A549 (cell line): Measurements from ENCODE around the gene ZNF346.

Experiments
- CEBPB ChIP-seq, 2 experiments: fragments of >200 bp in 1 of 2; sonication (Bioruptor Twin) in 1 of 2; formaldehyde crosslinking in 1 of 2; IDR thresholded peaks; 2 replicates each; pipeline ENCODE4 v1.6.1; 2012 to 2016
- CHD4 ChIP-seq: fragments of 200-600 bp; sonication (generic); IDR thresholded peaks from 2 replicates; pipeline ENCODE4 v1.6.1; 2016; ENCODE audit warnings: antibody characterized with exemption, mild to moderate bottlenecking, borderline replicate concordance
- EP300 ChIP-seq, 2 experiments: fragments of >200 bp; sonication (Bioruptor Twin); formaldehyde crosslinking; IDR thresholded peaks; 2 replicates in 1 of 2; 3 replicates in 1 of 2; pipeline ENCODE4 v1.6.1; 2016 to 2017
- FOXS1 ChIP-seq: fragments of 250-450 bp; sonication (Bioruptor Pico); IDR thresholded peaks from 2 replicates; pipeline ENCODE4 v1.5.0; 2020; ENCODE audit warnings: mild to moderate bottlenecking, moderate library complexity
- HDAC2 ChIP-seq: fragments of 200-600 bp; sonication (generic); IDR thresholded peaks from 2 replicates; pipeline ENCODE4 v1.6.1; 2016
- JUN ChIP-seq, 2 experiments: fragments of >200 bp; sonication (Bioruptor Twin); formaldehyde crosslinking; IDR thresholded peaks; 2 replicates in 1 of 2; 3 replicates in 1 of 2; pipeline ENCODE4 v1.6.1; 2016 to 2017
- MAFK ChIP-seq: fragments of 450-650 bp; IDR thresholded peaks from 2 replicates; pipeline ENCODE4 v1.6.1; 2014; ENCODE audit not compliant: partially characterized antibody
- NFE2L2 ChIP-seq: fragments of 150-350 bp; conservative IDR thresholded peaks from 2 replicates; pipeline ENCODE4 v1.6.1; 2014; ENCODE audit warnings: low read length
- POLR2A ChIP-seq: IDR thresholded peaks from 2 replicates; pipeline ENCODE4 v1.6.1; 2012; ENCODE audit warnings: mild to moderate bottlenecking, low read length
- RAD21 ChIP-seq, 2 experiments: fragments of >200 bp in 1 of 2; sonication (Bioruptor Twin) in 1 of 2; formaldehyde crosslinking in 1 of 2; IDR thresholded peaks in 1 of 2; conservative IDR thresholded peaks in 1 of 2; 2 replicates in 1 of 2; 3 replicates in 1 of 2; pipeline ENCODE4 v1.6.1; 2012 to 2018; ENCODE audit warnings: inconsistent platforms in 1 of 2
- ZSCAN20 ChIP-seq: fragments of 250-450 bp; sonication (Bioruptor Pico); IDR thresholded peaks from 2 replicates; pipeline ENCODE4 v1.8.0; 2022; ENCODE audit warnings: mild to moderate bottlenecking, moderate library complexity
- TF ChIP-seq, protein P1 (sequence below): fragments of >200 bp; sonication (Bioruptor Twin); formaldehyde crosslinking; IDR thresholded peaks from 3 replicates; pipeline ENCODE4 v1.5.1; 2016
- TF ChIP-seq, protein P2 (sequence below): IDR thresholded peaks from 2 replicates; pipeline ENCODE4 v1.6.1; 2012

GRCh38 chr5:177023303-177023664 lies 788 bp downstream of the ZNF346 start:
- TF ChIP-seq, protein P1, sequence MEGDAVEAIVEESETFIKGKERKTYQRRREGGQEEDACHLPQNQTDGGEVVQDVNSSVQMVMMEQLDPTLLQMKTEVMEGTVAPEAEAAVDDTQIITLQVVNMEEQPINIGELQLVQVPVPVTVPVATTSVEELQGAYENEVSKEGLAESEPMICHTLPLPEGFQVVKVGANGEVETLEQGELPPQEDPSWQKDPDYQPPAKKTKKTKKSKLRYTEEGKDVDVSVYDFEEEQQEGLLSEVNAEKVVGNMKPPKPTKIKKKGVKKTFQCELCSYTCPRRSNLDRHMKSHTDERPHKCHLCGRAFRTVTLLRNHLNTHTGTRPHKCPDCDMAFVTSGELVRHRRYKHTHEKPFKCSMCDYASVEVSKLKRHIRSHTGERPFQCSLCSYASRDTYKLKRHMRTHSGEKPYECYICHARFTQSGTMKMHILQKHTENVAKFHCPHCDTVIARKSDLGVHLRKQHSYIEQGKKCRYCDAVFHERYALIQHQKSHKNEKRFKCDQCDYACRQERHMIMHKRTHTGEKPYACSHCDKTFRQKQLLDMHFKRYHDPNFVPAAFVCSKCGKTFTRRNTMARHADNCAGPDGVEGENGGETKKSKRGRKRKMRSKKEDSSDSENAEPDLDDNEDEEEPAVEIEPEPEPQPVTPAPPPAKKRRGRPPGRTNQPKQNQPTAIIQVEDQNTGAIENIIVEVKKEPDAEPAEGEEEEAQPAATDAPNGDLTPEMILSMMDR = no peak
- TF ChIP-seq JUN (IDR thresholded peaks at IDR 0.05) = no peak
- TF ChIP-seq, protein P2, sequence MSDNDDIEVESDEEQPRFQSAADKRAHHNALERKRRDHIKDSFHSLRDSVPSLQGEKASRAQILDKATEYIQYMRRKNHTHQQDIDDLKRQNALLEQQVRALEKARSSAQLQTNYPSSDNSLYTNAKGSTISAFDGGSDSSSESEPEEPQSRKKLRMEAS = no peak
- TF ChIP-seq POLR2A = no peak
- TF ChIP-seq NFE2L2 = no peak
- TF ChIP-seq EP300 (IDR thresholded peaks at IDR 0.05) = no peak
- no peak for TF ChIP-seq FOXS1 (CRISPR knock-in tag)
- TF ChIP-seq MAFK = no peak
- TF ChIP-seq HDAC2 = no peak
- TF ChIP-seq CEBPB (IDR thresholded peaks at IDR 0.05) = no peak
- TF ChIP-seq ZSCAN20 (CRISPR knock-in tag) = no peak
- no peak for TF ChIP-seq CHD4
- no peak for TF ChIP-seq RAD21 (conservative IDR thresholded peaks at IDR 0.05 in 1 of 2, IDR thresholded peaks at IDR 0.05 in 1 of 2)
